HepG2 (cell line): ENCODE measurements around the gene IGFLR1. TPM values are rescaled to one million over a fixed set of nuclear protein-coding genes. Genes with fewer than 3 reads are reported as not detected.
A peak's percentile ranks its signal among the peaks of the same experiment; 100 is the strongest.

Source experiments
- CC2D1A ChIP-seq: sonication (generic); formaldehyde crosslinking; IDR thresholded peaks from 2 replicates; pipeline ENCODE4 v1.8.1; 2023; ENCODE audit warnings: mild to moderate bottlenecking, missing genetic modification reagents
- CENPX ChIP-seq: sonication (generic); formaldehyde crosslinking; IDR thresholded peaks from 2 replicates; pipeline ENCODE4 v1.9.0; 2021; ENCODE audit warnings: mild to moderate bottlenecking, missing genetic modification reagents, moderate library complexity
- DPF2 ChIP-seq: sonication (generic); formaldehyde crosslinking; IDR thresholded peaks from 2 replicates; pipeline ENCODE4 v1.4.0; 2020; ENCODE audit warnings: mild to moderate bottlenecking, low read depth, missing genetic modification reagents, borderline replicate concordance
- EZH2 ChIP-seq: conservative IDR thresholded peaks from 2 replicates; pipeline ENCODE4 v1.6.1; 2012; ENCODE audit warnings: mild to moderate bottlenecking, low read depth, low read length, moderate library complexity
- KLF9 ChIP-seq: IDR thresholded peaks from 2 replicates; pipeline ENCODE4 v1.6.1; 2016; ENCODE audit warnings: low read depth
- NR2C2 ChIP-seq: sonication (generic); formaldehyde crosslinking; IDR thresholded peaks from 2 replicates; pipeline ENCODE4 v1.4.0; 2020; ENCODE audit warnings: missing genetic modification reagents, mild to moderate bottlenecking, moderate library complexity, borderline replicate concordance
- PHF8 ChIP-seq: sonication (generic); formaldehyde crosslinking; IDR thresholded peaks from 2 replicates; pipeline ENCODE4 v1.5.0; 2020; ENCODE audit warnings: missing genetic modification reagents
- PRMT3 ChIP-seq: sonication (generic); formaldehyde crosslinking; IDR thresholded peaks from 2 replicates; pipeline ENCODE4 v1.8.1; 2022; ENCODE audit warnings: low read depth, mild to moderate bottlenecking, moderate library complexity, missing genetic modification reagents, borderline replicate concordance
- RNF2 ChIP-seq: fragments of 450-650 bp; conservative IDR thresholded peaks from 2 replicates; pipeline ENCODE4 v1.6.1; 2016; ENCODE audit warnings: low read depth
- SRY ChIP-seq: sonication (generic); formaldehyde crosslinking; IDR thresholded peaks from 2 replicates; pipeline ENCODE4 v1.8.0; 2022; ENCODE audit warnings: mild to moderate bottlenecking, missing genetic modification reagents
- ZC3H13 ChIP-seq: sonication (generic); formaldehyde crosslinking; IDR thresholded peaks from 2 replicates; pipeline ENCODE4 v1.8.1; 2023; ENCODE audit warnings: mild to moderate bottlenecking, missing genetic modification reagents, moderate library complexity
- ZNF282 ChIP-seq: fragments of 450-650 bp; IDR thresholded peaks from 2 replicates; pipeline ENCODE4 v1.6.1; 2018; ENCODE audit not compliant: partially characterized antibody
- ZNF326 ChIP-seq: sonication (generic); formaldehyde crosslinking; IDR thresholded peaks from 2 replicates; pipeline ENCODE4 v1.4.0; 2020; ENCODE audit warnings: missing genetic modification reagents, borderline replicate concordance
- ZNF44 ChIP-seq: sonication (generic); formaldehyde crosslinking; IDR thresholded peaks from 2 replicates; pipeline ENCODE4 v1.5.1; 2020; ENCODE audit warnings: mild to moderate bottlenecking, missing genetic modification reagents
- ZNF557 ChIP-seq: sonication (generic); formaldehyde crosslinking; IDR thresholded peaks from 2 replicates; pipeline ENCODE4 v1.4.0; 2020; ENCODE audit warnings: missing genetic modification reagents
- ZNF558 ChIP-seq: sonication (generic); formaldehyde crosslinking; IDR thresholded peaks from 2 replicates; pipeline ENCODE4 v1.9.0; 2022; ENCODE audit warnings: mild to moderate bottlenecking, missing genetic modification reagents, borderline replicate concordance
- ZNF724P ChIP-seq: sonication (generic); formaldehyde crosslinking; IDR thresholded peaks from 2 replicates; pipeline ENCODE4 v1.8.0; 2022; ENCODE audit warnings: missing genetic modification reagents, borderline replicate concordance
- polyA plus RNA-seq, 8 experiments: library from polyadenylated mRNA; depleted of rRNA in 3 of 8; stranded (reverse) in 7 of 8; unstranded in 1 of 8; fragments of >200 nt; fragmentation: Illumina TruSeq in 4 of 8; extraction: Trizol in 4 of 8; gene quantifications; 2 replicates each; pipeline versions ENCODE4 v1.2.1 to v1.2.3, GENCODE V29; 2011 to 2016; ENCODE audit warnings: low read depth in 4 of 8, missing spikeins in 1 of 8, mixed read lengths in 1 of 8; ENCODE audit not compliant: insufficient read depth in 1 of 8
- total RNA-seq, 5 experiments: library from RNA; depleted of rRNA; stranded (reverse); fragments of >200 nt; fragmentation: Illumina TruSeq; extraction: Trizol; gene quantifications; 2 replicates each; pipeline ENCODE4 v1.2.3, GENCODE V29; 2016; ENCODE audit warnings: low read depth in 1 of 5
- TF ChIP-seq, protein P1 (sequence below): sonication (generic); formaldehyde crosslinking; IDR thresholded peaks from 2 replicates; pipeline ENCODE4 v1.8.1; 2023; ENCODE audit warnings: mild to moderate bottlenecking, moderate library complexity, missing genetic modification reagents
- TF ChIP-seq, protein P2 (sequence below): sonication (generic); formaldehyde crosslinking; IDR thresholded peaks from 2 replicates; pipeline ENCODE4 v1.5.1; 2020; ENCODE audit warnings: missing genetic modification reagents, mild to moderate bottlenecking, borderline replicate concordance
- TF ChIP-seq, protein P3 (sequence below): sonication (generic); formaldehyde crosslinking; IDR thresholded peaks from 2 replicates; pipeline ENCODE4 v1.4.0; 2020; ENCODE audit warnings: mild to moderate bottlenecking, low read depth, missing genetic modification reagents
- TF ChIP-seq, protein P4 (sequence below): sonication (generic); formaldehyde crosslinking; IDR thresholded peaks from 2 replicates; pipeline ENCODE4 v1.4.0; 2020; ENCODE audit warnings: mild to moderate bottlenecking, missing genetic modification reagents
- TF ChIP-seq, protein P5 (sequence below): sonication (generic); formaldehyde crosslinking; IDR thresholded peaks from 2 replicates; pipeline ENCODE4 v1.4.0; 2020; ENCODE audit warnings: missing genetic modification reagents
- TF ChIP-seq, protein P6 (sequence below): sonication (generic); formaldehyde crosslinking; IDR thresholded peaks from 2 replicates; pipeline ENCODE4 v1.5.0; 2020; ENCODE audit warnings: missing genetic modification reagents

The IGFLR1 gene
- total and polyA plus RNA-seq, 2 of the 13 experiments (the other 11 are each of a cell fraction or from before 2014, with no cell fraction given) = 5.4 to 8.9 TPM

DNA sequence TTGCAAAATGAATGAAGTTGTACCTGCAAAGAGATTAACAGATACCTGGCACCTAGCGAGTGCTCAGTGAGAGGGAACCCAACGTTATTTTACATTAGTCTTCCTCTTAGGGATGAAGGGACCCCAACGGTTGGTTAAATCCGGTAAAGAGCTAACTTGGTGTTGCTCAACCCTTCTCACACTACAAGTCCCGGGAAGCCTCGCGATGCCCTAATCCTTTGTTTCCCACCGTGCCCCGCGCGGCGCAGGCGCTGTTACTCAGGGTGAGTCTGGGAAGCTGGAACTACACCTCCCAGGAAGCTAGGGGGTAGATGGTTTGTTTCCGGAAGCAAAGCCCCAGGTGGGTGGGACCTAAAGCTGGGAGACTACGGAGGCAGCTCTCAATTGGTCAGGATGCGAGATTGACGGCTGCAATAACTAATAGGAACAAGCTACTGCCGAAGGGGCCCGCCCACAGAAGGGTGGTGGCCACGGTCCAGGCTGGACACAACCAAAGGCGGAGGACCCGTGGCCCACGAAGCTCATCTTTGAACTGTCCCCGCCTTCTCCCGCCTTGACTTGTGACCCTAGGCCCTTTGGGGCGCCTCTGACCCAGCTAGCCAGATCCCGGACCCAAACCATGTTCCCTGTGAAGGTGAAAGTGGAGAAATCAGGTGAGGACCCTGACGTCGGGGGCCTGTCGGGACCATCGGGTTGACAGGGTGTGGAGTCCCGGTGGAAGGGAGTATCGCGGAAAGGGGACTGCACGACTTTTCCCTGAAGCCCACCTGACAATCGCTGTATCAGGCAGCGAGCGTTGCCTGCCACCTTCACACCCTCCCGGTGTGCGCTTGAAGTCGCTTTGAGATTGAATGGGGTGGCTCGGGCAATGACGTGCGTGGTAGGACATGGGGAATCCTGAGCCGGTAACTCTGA, 6.1 kb upstream of the IGFLR1 start, which contains the start of gene LIN37 (continued):
- no peak for TF ChIP-seq ZNF282
- TF ChIP-seq CC2D1A (CRISPR knock-in tag) = no peak
- TF ChIP-seq DPF2 (CRISPR knock-in tag) = no peak
- TF ChIP-seq EZH2 = no peak
- TF ChIP-seq ZNF44 (CRISPR knock-in tag) = no peak
- TF ChIP-seq RNF2 = no peak; the same call in 1 of the 2 replicates
- TF ChIP-seq ZNF557 = no peak
- TF ChIP-seq KLF9 (CRISPR knock-in tag) = 0 out of 2 replicates have a peak, but pooled peaks have one; percentile 41
- peak; percentile 97 for TF ChIP-seq NR2C2 (CRISPR knock-in tag)
- TF ChIP-seq CENPX = no peak
- no peak for TF ChIP-seq ZNF724P (CRISPR knock-in tag)
- TF ChIP-seq ZNF558 (CRISPR knock-in tag) = no peak
- TF ChIP-seq, protein P1, sequence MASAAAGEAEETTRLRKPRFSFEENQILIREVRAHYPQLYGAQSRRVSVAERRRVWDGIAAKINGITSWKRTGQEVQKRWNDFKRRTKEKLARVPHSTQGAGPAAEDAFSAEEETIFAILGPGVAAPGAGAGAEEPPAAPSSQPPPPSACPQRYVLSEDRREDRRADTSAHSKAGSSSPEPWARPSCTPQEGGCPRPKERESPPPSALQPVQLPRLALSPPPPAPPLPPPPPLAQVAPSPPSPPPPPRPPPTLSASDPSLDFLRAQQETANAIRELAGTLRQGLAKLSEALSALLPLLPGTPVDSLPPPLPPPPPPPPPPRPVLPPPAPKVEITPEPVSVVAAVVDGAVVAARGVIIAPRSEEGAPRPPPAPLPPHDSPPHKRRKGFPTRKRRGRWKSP (CRISPR knock-in tag) = no peak
- no peak for TF ChIP-seq ZC3H13 (CRISPR knock-in tag)
- no peak for TF ChIP-seq PRMT3 (CRISPR knock-in tag)
- TF ChIP-seq, protein P2, sequence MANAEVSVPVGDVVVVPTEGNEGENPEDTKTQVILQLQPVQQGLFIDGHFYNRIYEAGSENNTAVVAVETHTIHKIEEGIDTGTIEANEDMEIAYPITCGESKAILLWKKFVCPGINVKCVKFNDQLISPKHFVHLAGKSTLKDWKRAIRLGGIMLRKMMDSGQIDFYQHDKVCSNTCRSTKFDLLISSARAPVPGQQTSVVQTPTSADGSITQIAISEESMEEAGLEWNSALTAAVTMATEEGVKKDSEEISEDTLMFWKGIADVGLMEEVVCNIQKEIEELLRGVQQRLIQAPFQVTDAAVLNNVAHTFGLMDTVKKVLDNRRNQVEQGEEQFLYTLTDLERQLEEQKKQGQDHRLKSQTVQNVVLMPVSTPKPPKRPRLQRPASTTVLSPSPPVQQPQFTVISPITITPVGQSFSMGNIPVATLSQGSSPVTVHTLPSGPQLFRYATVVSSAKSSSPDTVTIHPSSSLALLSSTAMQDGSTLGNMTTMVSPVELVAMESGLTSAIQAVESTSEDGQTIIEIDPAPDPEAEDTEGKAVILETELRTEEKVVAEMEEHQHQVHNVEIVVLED = peak; percentile 85
- TF ChIP-seq, protein P3, sequence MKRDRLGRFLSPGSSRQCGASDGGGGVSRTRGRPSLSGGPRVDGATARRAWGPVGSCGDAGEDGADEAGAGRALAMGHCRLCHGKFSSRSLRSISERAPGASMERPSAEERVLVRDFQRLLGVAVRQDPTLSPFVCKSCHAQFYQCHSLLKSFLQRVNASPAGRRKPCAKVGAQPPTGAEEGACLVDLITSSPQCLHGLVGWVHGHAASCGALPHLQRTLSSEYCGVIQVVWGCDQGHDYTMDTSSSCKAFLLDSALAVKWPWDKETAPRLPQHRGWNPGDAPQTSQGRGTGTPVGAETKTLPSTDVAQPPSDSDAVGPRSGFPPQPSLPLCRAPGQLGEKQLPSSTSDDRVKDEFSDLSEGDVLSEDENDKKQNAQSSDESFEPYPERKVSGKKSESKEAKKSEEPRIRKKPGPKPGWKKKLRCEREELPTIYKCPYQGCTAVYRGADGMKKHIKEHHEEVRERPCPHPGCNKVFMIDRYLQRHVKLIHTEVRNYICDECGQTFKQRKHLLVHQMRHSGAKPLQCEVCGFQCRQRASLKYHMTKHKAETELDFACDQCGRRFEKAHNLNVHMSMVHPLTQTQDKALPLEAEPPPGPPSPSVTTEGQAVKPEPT = no peak
- TF ChIP-seq PHF8 (CRISPR knock-in tag) = peak; percentile 89
- TF ChIP-seq, protein P4, sequence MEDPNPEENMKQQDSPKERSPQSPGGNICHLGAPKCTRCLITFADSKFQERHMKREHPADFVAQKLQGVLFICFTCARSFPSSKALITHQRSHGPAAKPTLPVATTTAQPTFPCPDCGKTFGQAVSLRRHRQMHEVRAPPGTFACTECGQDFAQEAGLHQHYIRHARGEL (CRISPR knock-in tag) = no peak
- TF ChIP-seq ZNF326 = no peak
- TF ChIP-seq, protein P5, sequence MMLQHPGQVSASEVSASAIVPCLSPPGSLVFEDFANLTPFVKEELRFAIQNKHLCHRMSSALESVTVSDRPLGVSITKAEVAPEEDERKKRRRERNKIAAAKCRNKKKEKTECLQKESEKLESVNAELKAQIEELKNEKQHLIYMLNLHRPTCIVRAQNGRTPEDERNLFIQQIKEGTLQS (CRISPR knock-in tag) = no peak
- TF ChIP-seq SRY (CRISPR knock-in tag) = no peak; the same call in 1 of the 2 replicates
- TF ChIP-seq, protein P6, sequence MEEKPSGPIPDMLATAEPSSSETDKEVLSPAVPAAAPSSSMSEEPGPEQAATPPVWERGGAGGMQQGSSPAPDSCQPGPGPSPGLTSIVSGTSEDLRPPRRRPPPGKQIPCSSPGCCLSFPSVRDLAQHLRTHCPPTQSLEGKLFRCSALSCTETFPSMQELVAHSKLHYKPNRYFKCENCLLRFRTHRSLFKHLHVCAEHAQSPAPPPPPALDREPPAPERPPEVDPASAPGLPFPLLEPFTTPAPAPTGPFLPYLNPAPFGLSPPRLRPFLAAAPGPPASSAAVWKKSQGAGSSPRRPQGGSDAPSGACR = no peak
